GM18498 (cell line): Measurements from ENCODE around the gene HEY2.
"Not testable (repeated sequence)": the region's sequence is repeated elsewhere in the genome, so short reads cannot be mapped to it uniquely, and the experiment has no call there.

Source experiments
- ATAC-seq: cut with Tn5 transposase; IDR thresholded peaks from one replicate; pipeline ENCODE4 v1.9.1; 2021; ENCODE audit warnings: mild to moderate bottlenecking, moderate library complexity; ENCODE audit not compliant: unreplicated experiment

The HEY2 gene

GRCh38 chr6:125749173-125749864, at the start of gene HEY2:
Gene HEY2 (plus strand): TSS chr6:125749632. CDS start chr6:125749777, 145 bp downstream.
- peak; percentile 88 for ATAC-seq

GRCh38 chr6:125700581-125701353, 48.7 kb upstream of the HEY2 start:
- ATAC-seq = no peak

GRCh38 chr6:125701354-125701668, 48.1 kb upstream of the HEY2 start:
- ATAC-seq = no peak

DNA sequence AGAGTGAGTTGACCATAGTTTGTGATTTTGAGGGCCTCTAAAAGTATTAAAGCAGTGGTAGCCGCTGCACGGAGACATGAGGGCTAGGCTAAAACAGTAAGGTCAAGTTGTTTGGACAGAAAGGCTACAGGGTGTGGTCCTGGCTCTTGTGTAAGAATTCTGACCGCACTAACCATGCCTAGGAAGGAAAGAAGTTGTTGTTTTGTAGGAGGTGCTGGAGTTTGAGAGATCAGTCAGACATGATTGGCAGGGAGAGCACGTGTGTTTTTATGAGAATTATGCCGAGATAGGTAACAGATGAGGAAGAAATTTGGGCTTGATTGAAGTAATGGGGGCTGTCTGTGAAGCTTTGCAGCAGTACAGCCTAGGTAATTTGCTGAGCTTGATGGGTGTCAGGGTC, 45.5 kb upstream of the HEY2 start:
- ATAC-seq = not testable (repeated sequence)

DNA sequence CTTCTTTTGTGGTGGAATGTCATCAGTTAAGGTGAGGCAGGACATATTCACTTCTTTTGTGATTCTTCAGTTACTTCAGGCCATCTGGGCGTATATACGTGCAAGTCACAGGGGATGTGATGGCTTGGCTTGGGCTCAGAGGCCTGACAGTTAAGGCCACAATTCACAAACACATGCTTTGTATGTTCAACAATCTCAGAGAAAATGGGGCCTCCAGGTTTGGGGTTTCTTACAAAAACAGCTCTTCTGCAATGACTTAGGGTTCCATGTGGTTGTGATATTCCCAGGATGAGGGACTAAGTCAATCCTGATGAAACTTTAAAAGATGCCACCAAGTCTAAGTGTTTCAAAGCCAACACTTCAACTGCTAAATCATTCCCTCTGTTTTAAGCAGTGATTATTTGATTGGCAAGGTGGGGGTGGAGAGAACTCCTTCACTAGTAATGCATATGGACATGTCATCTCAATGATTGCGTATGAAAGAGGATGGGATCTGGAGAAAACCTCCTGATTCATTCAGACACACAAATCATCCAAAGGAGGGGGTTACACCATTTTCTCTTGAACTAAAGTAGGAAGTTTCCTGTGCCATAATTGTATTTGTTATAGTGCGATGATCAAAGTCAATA, 41.7 kb upstream of the HEY2 start:
- no peak for ATAC-seq

DNA sequence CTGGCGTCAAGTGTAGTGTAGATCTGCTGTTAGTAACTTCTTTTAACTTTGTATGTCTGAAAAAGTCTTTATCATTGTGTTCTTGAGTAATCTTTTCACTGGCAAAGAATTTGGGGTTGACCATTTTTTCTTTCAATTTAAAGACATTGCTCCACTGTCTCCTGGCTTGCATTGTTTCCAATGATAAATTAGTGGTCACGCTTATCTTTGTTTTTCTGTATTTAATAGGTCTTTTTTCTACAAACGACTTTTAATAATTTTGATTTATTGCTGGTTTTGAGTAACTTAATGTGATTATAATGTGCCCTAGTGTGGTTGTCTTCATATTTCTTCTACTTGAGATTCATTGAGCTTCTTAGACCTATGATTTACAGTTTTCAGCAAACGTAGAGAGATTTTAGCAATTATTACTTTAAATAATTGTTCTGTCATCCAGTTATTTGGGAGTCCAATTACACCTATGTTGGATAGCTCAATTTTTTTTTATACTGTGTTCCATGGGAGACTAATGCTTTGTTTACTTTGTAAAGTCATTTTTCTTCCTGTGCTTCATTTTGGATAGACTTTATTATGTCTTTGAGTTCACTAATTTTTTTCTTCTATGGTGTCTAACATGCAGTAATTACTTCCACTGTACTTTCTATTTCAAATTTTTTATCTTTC, 38.3 kb upstream of the HEY2 start:
- no peak for ATAC-seq

DNA sequence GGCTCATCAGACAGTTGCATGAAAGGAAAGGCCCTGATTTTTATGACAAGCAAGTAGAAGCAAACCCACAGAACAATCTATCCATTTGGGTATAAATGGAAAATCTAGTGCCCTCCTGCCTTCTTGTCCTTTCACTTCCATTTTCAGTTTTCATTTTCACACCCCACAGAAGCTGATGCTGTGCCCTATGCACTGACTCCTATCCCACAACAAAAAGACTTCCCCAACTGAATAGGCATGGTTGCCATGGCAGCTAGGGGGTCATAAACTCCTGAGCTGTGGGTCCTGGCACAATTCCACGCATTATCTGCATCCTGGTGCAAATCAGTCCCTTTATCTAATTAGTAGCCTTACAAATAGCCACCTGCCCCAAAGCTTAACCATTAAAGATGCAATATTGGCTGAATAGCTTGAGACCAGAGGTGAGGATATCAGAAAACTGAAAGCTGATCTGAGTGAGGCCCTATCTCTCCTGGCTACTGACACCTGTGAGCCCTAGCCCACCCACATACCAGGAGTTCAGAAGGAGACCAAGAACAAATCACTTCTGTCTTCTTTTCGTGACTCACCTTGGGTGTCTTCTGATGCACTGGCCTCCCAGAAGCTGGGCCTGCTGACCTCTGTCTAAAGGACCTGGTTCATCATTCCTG, 34.9 kb upstream of the HEY2 start:
- ATAC-seq = peak; percentile 74

GRCh38 chr6:125717120-125717731, 32.2 kb upstream of the HEY2 start:
- peak; percentile 80 for ATAC-seq

- no peak for ATAC-seq
Observed at GRCh38 chr6:125718109-125718508, 31.3 kb upstream of the HEY2 start.

- ATAC-seq = no peak
Observed at GRCh38 chr6:125722886-125723285, 26.5 kb upstream of the HEY2 start.

DNA sequence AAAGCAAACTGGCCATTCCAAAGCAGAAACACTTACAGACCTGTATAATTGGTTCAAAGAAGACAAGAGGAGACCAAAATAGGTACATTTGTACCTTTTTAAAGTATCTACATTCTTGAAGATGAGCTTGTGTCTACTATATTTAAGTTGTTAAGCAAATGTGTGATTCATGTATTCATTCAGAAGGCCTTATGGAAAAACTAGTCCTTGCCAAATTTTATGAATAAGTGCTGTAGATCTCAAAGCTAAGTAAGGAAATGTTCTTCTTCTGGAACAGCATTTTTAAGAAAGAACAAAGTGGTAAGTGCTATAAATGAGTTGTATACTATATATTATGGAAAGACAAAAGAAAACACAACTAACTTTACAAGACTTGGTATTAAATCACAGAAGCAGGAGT, 22.2 kb upstream of the HEY2 start:
- ATAC-seq = no peak

GRCh38 chr6:125728739-125729138, 20.7 kb upstream of the HEY2 start:
- no peak for ATAC-seq

DNA sequence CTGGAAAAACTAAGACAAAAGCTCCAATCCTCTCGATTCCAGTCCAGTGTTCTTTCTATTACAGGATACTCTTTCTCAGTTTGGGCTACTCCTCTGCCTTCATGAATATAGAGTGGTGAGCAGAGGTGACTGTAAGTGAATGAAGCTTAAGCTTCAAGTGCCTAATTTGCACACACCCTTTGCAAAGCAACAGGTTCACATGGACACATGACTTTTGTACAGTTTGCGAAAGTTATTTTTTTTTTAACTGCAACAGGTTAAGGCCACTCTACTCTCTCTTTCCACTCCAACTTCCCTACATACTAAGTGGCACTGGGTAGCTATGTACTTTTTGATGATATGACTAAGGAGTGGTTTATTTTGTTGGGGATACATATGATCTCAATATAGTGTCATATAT, 19.4 kb upstream of the HEY2 start:
- ATAC-seq = no peak

DNA sequence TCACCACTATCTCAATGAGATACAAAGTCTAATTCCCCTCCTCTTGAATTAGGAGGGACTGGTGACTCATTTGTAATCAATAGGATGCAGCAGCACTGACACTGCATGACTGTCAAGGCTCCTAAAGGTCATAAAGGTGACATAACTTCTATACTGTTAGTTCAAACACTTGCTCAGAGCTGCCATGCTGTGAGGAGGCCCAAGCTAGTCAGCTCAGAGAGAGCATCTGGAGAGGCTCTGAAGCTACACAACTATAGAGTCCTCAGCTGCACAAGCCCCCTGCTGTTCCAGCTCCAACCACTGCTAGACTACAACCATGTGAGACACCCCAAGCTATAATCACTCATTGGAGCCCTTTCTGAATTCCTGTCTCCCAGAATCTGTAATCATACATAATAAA, 17.0 kb upstream of the HEY2 start:
- peak; percentile 61 for ATAC-seq

DNA sequence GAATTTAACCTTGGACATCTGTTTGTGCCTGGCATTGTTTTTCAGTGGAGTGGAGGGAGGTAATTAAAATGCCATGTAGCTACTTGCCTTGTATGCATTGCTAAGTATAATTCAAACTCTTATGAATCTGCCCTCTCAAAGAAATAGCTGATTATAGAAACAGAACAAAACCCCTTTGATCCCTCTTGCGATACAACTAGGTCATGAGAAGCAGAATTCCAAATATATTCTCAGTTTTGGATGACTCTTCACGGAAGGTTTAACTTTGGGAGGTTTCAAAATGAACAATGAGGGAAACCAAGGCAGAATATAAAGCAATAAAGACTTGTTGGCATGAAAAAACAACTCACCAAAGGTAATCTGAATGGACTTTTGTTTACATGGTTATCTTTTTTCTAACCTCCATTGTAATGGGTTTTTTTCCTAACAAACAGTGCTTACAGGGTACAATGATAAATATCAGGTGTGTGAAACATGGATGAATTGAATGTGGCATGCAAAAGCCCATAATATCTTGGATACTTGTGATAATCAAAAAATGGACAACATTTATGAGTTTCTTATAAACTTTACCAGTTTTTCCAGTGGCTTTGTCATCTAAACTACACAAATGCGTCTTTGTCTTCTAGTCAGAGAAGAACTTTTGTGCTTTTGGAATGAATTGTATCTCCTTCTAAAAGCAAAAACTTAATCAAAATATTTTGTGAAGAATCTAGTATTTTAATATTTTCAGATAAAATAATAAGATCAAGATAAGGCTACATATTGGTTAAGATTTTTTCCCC, 15.7 kb upstream of the HEY2 start:
- no peak for ATAC-seq

DNA sequence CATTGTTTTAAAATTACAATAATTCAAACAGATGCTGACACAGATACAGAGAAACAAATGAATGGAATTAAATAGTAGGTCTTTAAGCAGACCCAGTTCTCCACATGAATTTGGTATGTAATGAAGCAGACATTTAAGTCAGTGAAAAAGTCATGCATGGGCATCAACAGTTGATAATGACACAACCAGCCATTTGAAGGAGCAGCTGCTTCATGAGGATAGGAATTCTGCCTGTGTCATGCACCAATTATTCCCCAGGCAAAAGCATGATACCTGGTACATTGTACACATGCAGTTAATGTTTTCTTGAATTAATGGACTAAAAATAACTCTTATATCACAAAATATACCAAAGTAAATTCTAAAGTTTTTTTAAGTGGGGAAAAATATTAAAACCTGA, 11.2 kb upstream of the HEY2 start:
- no peak for ATAC-seq

DNA sequence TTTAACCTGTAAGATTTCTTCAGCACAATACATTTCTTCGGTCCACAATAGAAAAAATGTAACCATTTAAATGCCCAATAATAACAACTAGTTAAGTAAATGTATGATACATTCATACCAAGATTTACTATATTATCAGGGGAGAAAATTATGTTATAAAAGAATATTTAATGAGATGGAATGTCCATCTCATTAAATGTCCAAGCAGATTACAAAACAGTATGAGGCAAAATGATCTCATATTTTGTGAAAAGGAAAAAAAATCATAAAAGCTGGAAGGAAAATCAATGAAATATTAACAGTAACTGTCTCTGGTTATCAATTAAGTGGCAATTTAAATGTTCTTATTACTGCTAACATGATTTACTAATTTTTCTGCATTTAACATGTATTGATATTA, 10.1 kb upstream of the HEY2 start:
- no peak for ATAC-seq

- ATAC-seq = no peak
Observed at GRCh38 chr6:125741336-125741735, 8.1 kb upstream of the HEY2 start.

DNA sequence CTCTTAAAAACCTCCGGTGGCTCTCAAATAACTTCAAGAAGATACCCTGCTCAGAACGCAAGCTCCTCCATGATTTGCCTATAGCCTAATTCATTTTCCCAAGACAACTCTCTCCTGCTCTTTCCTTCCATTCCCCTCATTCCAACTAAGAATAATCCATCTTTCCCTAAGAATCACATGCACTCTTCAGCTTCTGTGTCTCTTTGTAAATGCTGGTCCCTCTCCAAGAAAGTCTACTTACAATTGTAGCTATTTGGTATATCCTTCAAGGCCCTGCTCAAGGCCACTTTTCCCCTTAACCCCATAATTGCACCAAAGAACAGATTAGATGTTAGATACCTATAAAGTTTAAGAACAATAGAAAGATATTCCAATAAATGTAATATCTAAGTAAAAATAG, 7.4 kb upstream of the HEY2 start:
- no peak for ATAC-seq
